NCI-H146 treated with DMSO at 0.1 percent for 48 hours (cell line): ENCODE measurements around the gene NOLC1.

ENCODE experiments used
- DNase-seq: peaks from one replicate; lab custom pipeline; 2025; ENCODE audit not compliant: unreplicated experiment; lab: John Stamatoyannopoulos, UW

The NOLC1 gene

DNA sequence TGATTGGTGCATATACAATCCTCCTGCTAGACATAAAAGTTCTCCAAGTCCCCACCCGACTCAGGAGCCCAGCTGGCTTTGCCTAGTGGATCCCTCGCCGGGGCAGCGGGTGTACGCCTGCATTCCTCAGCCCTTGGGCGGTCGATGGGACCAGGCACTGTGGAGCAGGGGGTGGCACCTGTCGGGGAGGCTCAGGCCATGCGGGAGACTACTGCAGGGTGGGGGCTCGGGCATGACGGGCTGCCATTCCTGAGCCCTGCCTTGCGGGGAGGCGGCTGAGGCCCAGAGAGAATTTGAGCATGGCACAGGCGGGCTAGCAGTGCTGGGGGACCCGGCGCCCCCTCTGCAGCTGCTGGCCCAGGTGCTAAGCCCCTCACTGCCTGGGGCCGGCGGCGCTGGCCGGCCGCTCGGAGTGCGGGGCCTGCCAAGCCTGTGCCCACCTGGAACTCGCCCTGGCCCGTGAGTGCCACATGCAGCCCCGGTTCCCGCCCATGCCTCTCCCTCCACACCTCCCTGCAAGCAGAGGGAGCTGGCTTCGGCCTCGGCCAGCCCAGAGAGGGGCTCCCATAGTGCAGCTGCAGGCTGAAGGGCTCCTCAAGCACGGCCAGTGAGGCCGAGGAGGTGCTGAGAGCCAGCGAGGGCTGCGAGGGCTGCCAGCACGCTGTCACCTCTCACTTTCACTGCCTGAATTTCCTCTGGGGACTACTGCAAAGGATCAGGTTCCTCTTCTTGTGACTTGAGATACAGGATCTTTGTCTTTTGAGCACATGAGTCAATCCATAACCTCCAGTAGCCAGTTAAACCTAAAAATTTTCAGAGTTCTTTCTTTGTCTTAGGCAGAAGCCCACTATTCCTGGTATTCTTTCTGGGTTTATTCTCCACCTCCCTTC, 48.8 kb downstream of the NOLC1 start:
- DNase-seq = no peak

DNA sequence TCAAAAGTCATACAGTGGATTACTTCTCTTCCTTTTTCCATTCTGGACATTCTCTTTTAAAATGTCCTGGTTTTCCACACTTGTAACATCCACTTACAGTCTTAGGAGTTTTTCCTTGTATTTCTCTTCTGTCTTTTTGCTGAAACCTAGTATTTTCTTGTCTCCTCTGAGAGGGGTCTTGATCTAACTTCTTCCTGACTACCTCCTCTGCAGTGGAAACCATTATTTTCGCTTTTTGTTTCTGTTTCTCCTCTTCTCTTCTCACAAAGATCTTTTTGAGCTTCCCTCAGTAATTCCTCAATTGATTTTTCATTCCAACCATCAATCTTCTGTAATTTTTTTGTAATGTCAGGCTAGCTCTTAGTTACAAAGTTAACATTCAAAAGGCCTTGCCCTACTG, 50.2 kb downstream of the NOLC1 start:
- DNase-seq = no peak

GRCh38 chr10:102208311-102209035, 56.3 kb downstream of the NOLC1 start:
- DNase-seq = no peak

GRCh38 chr10:102211615-102212299, 59.6 kb downstream of the NOLC1 start:
- DNase-seq = no peak
